Activated CD4-positive, CD25-positive, alpha-beta regulatory T cell treated with anti-CD3 and anti-CD28 coated beads, Interleukin-2, amount 50 U/mL, for 16 hours (primary cell): Measurements from ENCODE around the gene EXD2.
"Not testable (repeated sequence)": the region's sequence is repeated elsewhere in the genome, so short reads cannot be mapped to it uniquely, and the experiment has no call there.

ENCODE experiments used
- DNase-seq: peaks from one replicate; pipeline ENCODE4 v3.0.0-alpha.2; 2020; ENCODE audit warnings: low read depth, low spot score

EXD2 gene

DNA sequence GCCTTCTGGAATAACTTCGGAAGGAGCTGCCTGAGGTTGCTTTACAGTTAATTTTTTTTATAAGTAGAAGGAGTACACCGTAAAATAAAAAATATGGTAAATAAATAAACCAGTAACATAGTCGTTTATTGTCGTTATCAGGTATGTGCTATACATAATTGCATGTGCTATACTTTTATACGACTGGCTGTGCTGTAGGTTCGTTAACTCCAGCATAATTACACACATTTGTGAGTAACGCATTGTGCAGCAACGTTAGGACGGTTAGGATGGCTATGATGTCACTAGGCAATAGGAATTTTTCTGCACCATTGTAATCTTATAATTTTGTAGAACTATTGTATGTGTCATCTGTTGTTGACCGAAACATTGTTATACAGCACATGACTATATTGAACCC lies 8.5 kb downstream of the EXD2 start:
- DNase-seq, result no peak

DNA sequence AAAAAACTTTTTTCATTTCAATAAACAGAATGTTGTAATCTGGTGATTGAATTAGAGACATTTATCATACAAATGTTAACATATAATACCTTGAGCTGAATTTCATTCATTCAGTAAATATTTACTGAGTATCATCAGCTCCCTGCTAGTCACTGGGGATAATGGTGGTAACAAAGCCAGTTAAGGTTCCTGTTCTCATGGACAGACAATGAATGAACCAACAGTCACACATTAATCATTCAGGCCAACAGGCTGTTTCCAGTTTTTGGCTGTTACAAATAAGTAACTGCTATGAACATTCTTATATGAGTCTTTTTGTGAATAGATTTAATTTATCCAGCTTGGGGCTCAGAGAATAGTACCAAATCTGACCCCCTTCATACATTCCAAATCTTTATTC lies 13.5 kb downstream of the EXD2 start:
- DNase-seq, result no peak

DNA sequence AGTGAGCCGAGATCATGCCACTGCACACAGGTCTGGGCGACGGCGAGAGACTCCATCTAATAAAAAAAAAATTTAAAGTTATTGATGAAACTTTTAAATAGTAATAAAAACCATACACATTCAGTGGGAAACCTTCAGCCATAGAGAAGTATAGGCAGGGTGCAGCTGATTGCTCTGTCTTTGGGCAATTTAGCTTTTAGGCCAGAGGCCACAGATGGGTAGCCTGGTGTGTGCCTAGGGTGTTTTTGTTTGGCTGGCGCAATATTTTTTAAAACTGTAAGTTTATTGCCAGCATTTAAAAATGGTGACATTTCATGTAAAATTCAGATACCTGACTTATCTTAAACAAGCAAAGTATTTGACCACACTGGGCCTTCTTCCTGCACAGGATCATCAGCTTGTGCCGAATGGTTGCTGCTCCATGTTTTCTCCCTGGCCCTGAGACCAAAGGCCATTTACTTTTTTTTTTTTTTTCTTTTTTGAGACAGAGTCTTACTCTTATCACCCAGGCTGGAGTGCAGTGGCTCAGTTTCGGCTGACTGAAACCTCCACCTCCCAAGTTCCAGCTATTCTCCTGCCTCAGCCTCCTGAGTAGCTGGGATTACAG lies 16.2 kb downstream of the EXD2 start:
- no peak for DNase-seq

DNA sequence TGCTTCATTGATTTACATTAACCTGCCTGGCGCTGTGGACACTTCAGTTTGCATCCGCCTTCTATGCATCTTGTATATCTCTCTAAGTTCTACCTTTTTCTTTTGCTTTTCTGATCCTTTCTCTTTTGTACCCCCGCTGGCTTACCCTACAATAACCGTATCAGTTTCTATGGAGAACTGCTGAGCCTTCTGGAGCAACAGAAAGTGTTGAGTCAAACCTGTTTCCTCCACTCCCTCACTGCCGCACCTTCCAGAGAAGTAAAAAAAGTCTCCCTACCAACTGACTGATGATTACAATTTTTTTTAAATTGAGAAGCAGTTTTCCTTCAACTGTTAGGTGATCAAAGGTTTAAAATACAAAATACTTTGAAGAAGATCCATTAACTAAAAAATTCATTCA lies 17.4 kb downstream of the EXD2 start:
- no peak for DNase-seq

DNA sequence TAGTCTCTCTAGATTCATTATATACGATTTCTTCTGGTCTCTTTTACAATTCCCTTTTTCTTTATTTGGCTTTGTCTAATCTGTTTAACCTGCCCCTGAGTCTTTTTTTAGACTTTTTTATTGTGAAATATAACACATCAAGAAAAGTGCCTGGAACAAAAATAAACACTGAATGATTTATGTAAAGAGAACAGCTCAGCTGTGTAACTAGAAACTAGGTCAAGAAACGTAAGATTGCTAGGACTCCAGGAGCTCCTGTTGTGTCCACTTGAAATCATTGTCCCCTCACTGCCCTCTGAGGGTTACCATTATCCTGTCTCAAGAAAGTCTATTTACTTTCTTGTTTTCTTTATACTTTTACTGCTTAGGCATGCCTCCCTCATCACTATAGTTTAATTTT lies 23.1 kb downstream of the EXD2 start:
- DNase-seq, result no peak

DNA sequence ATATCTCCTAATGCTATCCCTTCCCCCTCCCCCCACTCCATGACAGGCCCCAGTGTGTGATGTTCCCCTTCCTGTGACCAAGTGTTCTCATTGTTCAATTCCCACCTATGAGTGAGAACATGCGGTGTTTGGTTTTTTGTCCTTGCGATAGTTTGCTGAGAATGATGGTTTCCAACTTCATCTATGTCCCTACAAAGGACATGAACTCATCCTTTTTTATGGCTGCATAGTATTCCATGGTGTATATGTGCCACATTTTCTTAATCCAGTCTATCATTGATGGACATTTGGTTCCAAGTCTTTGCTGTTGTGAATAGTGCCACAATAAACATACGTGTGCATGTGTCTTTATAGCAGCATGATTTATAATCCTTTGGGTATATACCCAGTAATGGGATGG lies 26.4 kb downstream of the EXD2 start:
- not testable (repeated sequence) for DNase-seq

DNA sequence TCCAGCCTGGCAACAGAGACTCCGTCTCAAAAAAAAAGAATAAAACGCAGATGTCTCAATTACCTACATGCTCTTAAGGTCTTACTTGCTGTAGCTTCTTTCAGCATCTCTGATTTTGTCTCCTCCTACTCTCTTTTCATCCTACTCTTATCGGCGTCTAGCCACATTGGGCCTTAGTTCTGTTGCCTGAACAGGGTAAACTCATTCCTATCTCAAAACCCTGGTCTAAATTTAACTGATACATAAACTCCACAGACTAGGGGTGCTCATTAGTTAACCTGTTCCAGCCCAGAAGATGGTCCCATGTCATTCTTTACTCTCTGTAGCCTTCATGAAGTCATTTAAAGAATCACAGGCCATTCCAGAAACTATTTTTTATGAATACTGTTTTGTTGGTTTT lies 33.6 kb downstream of the EXD2 start:
- DNase-seq, result no peak

DNA sequence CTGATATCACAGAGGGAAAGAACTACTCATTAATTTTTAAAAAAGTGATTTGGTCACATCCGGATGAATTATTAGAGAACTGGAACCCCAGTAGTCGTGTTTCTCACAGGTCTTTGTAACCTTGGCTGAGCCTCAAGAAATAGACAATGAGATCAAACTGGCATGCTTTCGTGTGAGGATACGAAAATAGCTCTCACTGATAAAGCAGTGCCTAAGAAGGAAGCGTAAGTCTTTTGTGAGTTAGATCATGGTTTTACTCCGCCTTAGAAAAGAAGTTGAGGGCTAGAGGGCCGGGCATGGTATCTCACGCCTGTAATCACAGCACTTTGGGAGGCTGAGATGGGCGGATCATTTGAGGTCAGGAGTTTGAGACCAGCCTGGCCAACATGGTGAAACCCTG lies 34.9 kb downstream of the EXD2 start:
- DNase-seq, result no peak

DNA sequence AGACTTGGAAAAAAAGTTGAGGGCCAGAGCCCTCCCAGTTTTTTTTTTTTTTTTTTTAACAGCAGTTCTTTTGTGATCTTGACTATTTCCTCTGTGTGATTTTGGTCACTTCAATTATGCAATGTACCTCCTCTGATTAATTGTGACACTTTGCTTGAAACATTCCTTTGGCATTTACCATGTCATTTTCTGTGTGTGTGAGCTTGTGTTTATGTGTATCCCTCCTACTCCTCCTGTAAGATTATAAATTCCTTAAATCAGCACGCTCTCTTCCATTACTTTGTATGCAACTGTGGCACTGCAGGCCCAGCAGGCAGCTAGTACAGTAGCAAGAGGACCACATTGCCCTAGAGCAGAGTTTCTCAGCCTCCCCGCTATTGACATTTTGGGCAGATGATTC lies 35.4 kb downstream of the EXD2 start:
- DNase-seq, result no peak

DNA sequence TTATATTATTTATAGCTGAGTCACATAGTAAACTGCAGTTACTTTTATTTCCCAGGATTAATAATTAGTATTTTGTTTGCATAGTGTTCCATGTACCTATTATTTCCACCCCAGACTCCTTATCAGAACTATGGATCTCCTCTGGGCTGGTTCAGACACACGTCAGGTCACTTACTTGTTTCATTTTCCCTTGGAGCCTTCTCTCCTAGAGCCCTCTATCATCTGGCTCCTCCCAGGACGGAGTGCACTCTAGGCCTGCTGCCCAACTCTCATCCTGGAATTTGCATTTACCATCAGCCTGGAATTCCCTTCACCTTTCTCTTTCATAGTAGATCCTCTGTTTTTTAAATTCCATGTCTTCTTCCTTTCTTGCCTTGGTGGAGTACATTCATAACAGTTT lies 40.2 kb downstream of the EXD2 start:
- DNase-seq, result no peak

DNA sequence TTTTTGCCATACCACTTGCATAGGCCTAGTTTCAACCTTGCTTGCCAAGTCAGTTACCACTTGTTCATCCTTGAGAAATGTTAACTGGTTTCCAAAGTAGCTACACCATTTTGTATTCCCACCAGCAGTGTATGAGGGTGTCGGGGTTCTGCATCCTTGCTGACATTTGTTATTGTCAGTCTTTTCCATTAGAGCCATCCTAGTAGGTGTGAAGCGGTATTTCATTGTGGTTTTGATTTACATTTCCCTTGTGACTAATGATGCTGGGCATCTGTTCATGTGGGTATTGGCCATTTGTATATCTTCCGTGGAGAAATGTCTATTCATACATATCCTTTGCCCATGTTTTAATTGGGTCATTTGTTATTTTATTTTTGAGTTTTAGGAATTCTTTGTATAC lies 41.1 kb downstream of the EXD2 start:
- DNase-seq, result no peak

DNA sequence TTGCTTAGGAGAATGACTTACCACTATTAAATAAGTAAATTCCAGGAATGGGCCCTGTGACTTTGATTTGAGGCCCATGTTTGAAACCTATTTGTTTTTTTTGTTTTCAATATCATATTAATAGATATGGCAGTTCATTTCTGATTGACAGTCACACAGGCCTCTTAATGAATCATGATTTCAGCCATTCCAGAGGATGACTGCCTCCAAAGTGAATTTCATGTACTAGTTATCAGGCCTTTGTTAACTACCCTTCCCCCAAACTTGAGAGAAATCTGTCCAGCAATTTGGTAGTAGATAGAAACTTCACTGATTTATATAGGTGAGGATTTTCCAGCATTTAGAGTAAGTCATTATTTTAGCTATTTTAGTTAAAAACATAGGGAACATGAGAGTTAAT lies 42.8 kb downstream of the EXD2 start:
- DNase-seq, result no peak

DNA sequence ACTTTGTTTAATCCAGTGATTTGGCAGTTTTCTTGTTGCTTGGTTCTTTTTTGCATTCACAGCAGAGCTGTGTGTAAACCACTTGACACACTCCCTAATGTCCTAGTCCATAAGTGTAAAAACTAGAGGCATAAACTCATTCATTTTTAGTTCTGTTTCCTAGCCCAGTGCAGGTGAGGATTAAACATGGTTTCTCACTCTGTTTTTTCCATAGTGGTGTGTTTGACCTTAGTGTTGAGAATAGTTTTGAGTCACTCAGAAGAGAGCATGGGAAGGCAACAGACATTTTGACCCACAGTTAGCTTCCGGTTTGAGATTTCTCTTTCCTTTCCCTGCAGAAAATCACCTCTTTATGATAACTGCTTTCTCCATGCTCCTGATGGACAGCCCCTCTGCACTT lies 44.4 kb downstream of the EXD2 start:
- DNase-seq, result no peak

DNA sequence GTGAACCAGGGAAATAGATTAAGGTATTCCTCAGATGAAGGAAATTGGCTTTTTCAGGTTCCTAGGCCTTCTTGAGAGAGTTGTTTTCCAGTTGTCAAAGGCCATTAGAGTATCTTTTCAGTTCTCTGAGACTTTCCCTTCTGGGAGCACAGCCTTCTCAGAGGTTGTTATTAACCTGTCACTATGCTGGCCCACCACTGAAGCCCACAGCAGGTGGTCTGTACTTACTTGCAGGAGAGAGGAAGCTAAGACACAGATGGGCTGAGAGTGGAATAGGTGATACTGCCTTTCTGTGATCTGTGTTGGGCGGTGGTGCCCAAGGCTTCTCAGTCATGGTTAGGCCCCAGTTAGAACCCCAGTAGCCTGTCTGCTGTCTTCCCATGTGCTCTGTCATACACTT lies 45.8 kb downstream of the EXD2 start:
- DNase-seq, result no peak

DNA sequence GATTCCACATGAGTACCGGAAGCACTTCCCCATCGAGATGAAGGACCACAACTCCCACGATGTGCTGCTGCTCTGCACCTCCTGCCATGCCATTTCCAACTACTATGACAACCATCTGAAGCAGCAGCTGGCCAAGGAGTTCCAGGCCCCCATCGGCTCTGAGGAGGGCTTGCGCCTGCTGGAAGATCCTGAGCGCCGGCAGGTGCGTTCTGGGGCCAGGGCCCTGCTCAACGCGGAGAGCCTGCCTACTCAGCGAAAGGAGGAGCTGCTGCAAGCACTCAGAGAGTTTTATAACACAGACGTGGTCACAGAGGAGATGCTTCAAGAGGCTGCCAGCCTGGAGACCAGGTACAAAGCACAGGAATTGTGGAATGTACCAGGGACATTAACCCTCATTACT lies 46.3 kb downstream of the EXD2 start:
- no peak for DNase-seq

DNA sequence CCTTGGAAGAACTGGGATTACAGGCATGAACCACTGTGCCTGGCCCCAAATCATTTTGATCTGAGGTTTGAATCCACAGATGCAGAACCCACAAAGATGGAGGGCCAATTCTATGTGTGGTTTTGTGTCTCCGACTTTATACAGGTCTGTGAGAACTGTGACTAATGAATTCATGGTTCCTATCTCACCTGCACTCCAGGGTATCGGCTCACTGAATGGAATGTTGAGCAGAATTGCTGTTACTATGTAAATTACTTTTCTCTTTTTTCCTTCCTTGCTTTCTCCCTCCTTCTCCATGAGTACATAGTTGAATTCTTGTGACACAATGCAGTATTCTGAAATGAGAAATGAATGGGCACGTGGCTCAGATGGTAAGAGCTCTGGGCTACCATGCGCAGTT lies 47.6 kb downstream of the EXD2 start:
- DNase-seq, result no peak

DNA sequence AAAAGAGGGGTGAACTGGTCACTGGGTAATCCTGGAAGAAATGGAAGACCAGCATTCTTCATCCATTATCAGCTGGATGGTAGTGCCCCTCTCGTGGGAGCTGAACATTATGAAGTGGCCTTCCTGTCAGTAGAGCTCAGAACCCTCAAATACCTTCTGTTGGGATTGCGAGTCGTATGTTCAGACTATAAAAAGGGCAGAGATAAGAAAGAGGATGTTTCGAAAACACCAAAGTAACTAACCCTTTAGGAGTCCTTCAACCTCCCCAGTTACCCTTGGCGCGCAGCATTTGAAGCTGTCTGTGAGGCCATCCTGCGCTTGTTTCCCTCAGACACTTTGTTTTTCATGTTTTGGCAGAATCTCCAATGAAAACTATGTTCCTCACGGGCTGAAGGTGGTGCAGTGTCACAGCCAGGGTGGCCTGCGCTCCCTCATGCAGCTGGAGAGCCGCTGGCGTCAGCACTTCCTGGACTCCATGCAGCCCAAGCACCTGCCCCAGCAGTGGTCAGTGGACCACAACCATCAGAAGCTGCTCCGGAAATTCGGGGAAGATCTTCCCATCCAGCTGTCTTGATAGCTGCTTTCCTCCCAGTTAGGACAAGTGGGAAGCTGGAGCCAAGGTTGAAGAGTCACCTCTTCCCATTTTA lies 49.4 kb downstream of the EXD2 start:
- no peak for DNase-seq

DNA sequence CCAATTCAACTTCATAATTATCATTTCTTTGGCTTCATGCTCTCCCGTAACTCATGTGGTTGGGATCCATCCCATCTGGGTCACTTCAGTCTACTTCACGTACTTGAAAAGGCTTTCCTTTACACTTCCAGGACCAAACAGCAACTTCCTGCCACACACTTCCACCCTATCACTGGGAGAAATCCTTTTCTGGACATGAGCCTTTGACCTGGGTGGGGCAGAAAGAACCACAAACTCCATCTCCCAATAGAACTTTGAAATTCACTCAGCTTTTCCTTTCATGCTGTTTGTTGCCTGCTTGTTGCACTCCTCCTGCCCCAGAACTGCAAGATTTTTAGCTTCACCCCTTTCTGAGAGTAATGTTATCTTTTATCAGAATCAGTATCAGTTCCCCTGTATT lies 50.3 kb downstream of the EXD2 start:
- no peak for DNase-seq

DNA sequence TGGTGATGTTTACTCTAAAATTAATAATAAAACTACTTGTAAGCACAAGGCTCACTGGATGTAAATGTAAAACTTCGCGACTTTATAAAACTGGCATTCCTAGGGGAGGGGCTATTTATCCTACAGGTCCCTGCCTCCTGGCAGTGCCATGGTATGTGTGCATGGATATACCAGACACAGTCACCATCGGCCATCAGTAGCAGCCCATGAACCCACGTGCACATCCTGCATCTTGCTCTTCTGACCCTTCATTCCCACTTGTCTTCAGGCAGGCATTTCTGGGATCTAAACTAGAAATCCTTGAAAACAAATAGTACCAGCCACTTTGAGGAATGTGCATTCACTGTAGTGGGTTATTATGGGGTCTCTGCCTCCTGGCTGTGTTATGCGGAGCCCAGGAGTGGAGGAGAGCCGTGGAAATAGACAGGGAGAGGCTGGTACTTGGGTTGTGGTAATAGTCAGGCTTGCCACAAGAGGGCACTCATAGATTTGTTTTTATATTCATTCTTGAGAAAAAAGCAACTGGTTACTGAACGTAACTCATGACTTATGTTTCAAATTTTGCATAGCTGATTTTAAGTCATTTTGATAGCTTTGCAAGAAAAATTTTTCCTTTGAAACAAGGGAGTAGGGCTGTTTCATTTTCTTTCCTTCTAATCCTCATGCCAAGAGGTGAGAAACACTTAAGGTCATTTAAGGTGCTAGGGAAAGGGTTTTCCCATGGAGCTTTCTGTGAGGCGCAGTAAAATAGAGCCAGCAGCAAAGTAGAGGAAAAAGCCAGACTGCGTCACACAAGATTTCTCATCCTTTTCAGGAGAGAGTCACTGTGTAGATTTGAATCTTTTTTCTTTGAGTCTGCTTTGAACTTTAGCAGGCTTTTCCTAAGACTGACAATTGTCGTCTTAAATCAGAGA lies 51.3 kb downstream of the EXD2 start:
- peak; percentile 13 for DNase-seq

DNA sequence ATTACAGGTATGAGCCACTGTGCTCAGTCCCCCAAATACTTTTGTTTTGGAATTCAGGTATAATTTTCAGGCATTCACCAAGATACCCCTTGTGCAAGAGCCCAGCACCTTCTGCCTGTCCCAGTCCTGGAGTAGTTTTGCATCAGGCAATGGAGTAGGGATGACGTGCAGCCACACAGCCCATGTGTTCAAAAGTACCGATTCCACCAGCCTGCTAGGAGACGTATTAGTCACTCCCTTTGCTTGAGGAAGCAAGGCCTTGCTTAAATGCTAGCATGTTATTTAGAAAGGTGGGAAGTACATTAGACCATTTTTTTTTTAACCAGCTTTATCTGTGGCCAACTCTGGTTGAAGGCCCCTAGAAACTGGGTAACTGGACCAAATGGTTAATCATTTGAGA lies 53.6 kb downstream of the EXD2 start:
- DNase-seq, result no peak

DNA sequence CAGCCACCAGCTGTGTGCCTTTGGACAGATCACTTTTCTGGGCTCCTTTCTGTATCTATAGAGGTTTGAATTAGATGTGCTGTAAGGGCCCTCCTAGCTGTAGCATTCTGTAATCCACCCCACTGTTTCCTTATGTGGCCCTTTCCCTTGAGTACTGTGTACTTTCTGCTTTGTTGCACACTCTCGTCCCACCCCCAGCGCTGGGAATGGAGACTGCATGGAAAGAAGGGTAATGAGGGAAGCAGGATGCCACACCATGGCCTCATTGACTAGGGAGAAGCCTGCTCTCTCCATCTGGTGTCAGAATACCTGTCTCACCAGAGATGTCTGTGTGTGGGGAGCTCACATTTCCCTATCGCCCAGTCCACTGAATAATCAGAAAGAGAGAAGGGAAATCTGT lies 55.0 kb downstream of the EXD2 start:
- DNase-seq, result no peak

DNA sequence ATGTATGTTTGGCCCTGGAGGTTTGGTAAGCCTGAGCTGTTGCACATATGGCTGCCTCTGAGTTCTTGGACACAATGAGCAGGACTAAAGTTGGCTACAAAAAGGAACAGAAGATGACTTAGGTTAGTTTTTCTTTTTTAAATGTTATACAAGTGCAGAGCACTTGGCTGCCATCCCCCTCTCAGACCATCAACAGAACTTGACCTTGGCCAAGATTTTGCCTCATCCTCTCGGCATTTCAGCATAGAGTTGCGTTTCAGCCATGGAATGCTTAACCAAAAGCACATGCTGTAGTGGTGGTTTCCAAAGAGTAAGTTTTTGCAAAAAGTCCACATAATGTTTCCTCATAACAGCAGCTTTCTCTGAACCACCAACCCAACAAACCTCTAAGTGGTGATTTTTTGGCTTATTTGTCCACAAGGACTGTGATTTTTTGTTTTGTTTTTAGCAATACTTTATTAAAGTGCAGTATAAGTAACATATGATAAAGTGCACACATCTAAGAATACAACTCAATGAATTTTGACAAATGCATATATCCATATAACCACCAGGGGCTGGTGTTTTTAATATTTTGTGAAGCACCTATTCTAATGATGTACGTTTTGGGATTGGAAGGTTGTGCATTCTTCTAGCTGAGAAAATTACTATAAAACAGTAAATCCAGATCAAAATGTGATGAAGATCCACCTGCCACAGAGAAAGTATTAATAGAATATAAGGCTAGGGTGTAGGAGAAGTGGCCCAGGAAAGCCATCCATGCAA lies 56.6 kb downstream of the EXD2 start:
- no peak for DNase-seq
